Measurements from ENCODE around the gene VSTM4. TPM values are rescaled to one million over a fixed set of nuclear protein-coding genes. Genes with fewer than 3 reads are reported as not detected.

The VSTM4 gene
- total RNA-seq, 3 donors from 2014 or later: 8.5 to 17.3 (median 9.5) TPM

DNA sequence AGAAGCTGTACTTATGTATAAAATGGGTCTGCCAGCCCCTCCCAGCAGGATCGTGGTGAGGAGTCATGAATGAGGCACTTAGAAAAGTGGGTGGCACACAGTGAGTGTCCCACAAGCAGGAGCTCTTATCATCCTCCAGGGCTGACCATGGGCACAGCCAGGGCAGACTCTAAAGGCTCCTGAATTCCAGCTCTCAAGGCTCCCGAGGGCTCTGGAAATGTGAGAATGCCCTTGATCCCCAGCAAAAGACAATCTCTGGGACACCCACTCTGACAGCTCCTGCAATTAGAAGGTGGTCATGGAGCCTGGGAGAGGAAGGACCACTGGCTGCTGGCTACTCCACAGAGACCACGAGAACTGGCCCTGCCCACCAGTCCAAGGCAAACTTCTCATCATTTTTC, 1.6 kb downstream of the VSTM4 start:
- no peaks in the 10 kb centered on the region for H3K27me3 ChIP-seq
- intact Hi-C loops (cut with DNase I; ENCODE audit: low total_unique reads): no loop called here
- H3K36me3 ChIP-seq: no peaks in the 10 kb centered on the region
- no peaks in the 10 kb centered on the region for H3K9me3 ChIP-seq
- no peaks in the 10 kb centered on the region for H3K4me1 ChIP-seq
- no peak for TF ChIP-seq POLR2A (IDR thresholded peaks at IDR 0.05)
- TF ChIP-seq, protein P1, sequence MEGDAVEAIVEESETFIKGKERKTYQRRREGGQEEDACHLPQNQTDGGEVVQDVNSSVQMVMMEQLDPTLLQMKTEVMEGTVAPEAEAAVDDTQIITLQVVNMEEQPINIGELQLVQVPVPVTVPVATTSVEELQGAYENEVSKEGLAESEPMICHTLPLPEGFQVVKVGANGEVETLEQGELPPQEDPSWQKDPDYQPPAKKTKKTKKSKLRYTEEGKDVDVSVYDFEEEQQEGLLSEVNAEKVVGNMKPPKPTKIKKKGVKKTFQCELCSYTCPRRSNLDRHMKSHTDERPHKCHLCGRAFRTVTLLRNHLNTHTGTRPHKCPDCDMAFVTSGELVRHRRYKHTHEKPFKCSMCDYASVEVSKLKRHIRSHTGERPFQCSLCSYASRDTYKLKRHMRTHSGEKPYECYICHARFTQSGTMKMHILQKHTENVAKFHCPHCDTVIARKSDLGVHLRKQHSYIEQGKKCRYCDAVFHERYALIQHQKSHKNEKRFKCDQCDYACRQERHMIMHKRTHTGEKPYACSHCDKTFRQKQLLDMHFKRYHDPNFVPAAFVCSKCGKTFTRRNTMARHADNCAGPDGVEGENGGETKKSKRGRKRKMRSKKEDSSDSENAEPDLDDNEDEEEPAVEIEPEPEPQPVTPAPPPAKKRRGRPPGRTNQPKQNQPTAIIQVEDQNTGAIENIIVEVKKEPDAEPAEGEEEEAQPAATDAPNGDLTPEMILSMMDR (IDR thresholded peaks at IDR 0.05): no peak
- TF ChIP-seq POLR2AphosphoS5 (IDR thresholded peaks at IDR 0.05): no peak
- H3K27ac ChIP-seq: peak overlapping the region in 1 of 2 donors; percentile 92
- no peak for DNase-seq (ENCODE audit: low spot score in 2 of 2)
- peak overlapping the region in 2 of 3 donors; percentile 62 to 83 for H3K4me3 ChIP-seq

DNA sequence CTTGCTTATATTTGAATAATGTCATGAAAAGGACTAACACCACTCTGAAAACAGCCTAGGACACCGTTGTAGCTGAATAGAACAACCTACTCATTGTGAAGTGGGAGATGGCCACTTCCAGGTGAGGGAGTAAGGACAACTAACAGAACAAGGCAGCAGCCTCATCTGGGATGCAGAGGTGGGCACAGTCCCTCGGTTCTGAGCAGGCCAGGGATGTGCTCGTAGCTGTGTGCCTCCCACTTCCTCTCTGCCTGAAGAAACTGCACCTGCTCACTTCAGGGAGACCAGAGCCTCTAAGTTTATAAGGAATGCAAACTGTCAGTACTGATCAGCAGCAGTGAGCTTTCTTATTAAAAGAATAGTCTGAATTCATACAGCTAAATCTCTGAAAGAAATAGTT, 2.5 kb downstream of the VSTM4 start:
- intact Hi-C loops (cut with DNase I; ENCODE audit: low total_unique reads): no loop called here
- Histone ChIP-seq H3K4me3 (no peak overlapping the region), H3K36me3 (no peaks in the 10 kb centered on the region), H3K27me3 (no peaks in the 10 kb centered on the region), H3K4me1 (no peaks in the 10 kb centered on the region), H3K27ac (no peak overlapping the region), H3K9me3 (no peaks in the 10 kb centered on the region)
- TF ChIP-seq POLR2AphosphoS5 (IDR thresholded peaks at IDR 0.05) (no peak), POLR2A (IDR thresholded peaks at IDR 0.05) (no peak)
- TF ChIP-seq, protein P1 (IDR thresholded peaks at IDR 0.05): no peak
- no peak for DNase-seq (ENCODE audit: low spot score in 2 of 2)

- TF ChIP-seq POLR2AphosphoS5 (IDR thresholded peaks at IDR 0.05): no peak
- TF ChIP-seq, protein P1 (IDR thresholded peaks at IDR 0.05): no peak
- no peak for TF ChIP-seq POLR2A (IDR thresholded peaks at IDR 0.05)
- no peaks in the 10 kb centered on the region for H3K36me3 ChIP-seq
- peak overlapping the region in 1 of 2 donors; percentile 19 for H3K27ac ChIP-seq
- no peaks in the 10 kb centered on the region for H3K27me3 ChIP-seq
- no peak overlapping the region for H3K4me3 ChIP-seq
- intact Hi-C loops (cut with DNase I; ENCODE audit: low total_unique reads): no loop called here
- no peak for DNase-seq (ENCODE audit: low spot score in 2 of 2)
- peaks cover 0 to 1% of the 10 kb centered on the region in 2 donors for H3K4me1 ChIP-seq
- H3K9me3 ChIP-seq: no peaks in the 10 kb centered on the region
Observed at GRCh38 chr10:49112098-49112497, 3.2 kb downstream of the VSTM4 start.

GRCh38 chr10:49111320-49111698, 4.0 kb downstream of the VSTM4 start:
- Histone ChIP-seq H3K27ac (peak overlapping the region in 1 of 2 donors; percentile 48), H3K9me3 (no peaks in the 10 kb centered on the region), H3K36me3 (no peaks in the 10 kb centered on the region), H3K4me3 (no peak overlapping the region), H3K4me1 (peaks cover 0 to 9% of the 10 kb centered on the region in 2 donors), H3K27me3 (no peaks in the 10 kb centered on the region)
- TF ChIP-seq POLR2A (IDR thresholded peaks at IDR 0.05) (no peak), POLR2AphosphoS5 (IDR thresholded peaks at IDR 0.05) (no peak)
- TF ChIP-seq, protein P1 (IDR thresholded peaks at IDR 0.05): no peak
- intact Hi-C loops (cut with DNase I; ENCODE audit: low total_unique reads): no loop called here
- DNase-seq (ENCODE audit: low spot score in 2 of 2): no peak

GRCh38 chr10:49110684-49111319, 4.5 kb downstream of the VSTM4 start:
- TF ChIP-seq POLR2A (IDR thresholded peaks at IDR 0.05): no peak
- TF ChIP-seq, protein P1 (IDR thresholded peaks at IDR 0.05): no peak
- TF ChIP-seq POLR2AphosphoS5 (IDR thresholded peaks at IDR 0.05): no peak
- Histone ChIP-seq H3K9me3 (no peaks in the 10 kb centered on the region), H3K36me3 (no peaks in the 10 kb centered on the region), H3K4me1 (peaks cover 0 to 10% of the 10 kb centered on the region in 2 donors), H3K27ac (peak overlapping the region in 1 of 2 donors; percentile 48), H3K27me3 (no peaks in the 10 kb centered on the region), H3K4me3 (no peak overlapping the region)
- DNase-seq (ENCODE audit: low spot score in 2 of 2): no peak
- intact Hi-C loops (cut with DNase I; ENCODE audit: low total_unique reads): no loop called here
